Stimulated activated CD8-positive, alpha-beta memory T cell treated with anti-CD3 and anti-CD28 coated beads, Interleukin-15, amount 100 ng/mL, for 48 hours (primary cell): ENCODE measurements around the gene ZBTB20.

ENCODE experiments used
- DNase-seq, 2 donors: peaks; one replicate each; pipeline ENCODE4 v3.0.0-alpha.2; 2020; ENCODE audit warnings: low read depth in 2 of 2

Gene ZBTB20

DNA sequence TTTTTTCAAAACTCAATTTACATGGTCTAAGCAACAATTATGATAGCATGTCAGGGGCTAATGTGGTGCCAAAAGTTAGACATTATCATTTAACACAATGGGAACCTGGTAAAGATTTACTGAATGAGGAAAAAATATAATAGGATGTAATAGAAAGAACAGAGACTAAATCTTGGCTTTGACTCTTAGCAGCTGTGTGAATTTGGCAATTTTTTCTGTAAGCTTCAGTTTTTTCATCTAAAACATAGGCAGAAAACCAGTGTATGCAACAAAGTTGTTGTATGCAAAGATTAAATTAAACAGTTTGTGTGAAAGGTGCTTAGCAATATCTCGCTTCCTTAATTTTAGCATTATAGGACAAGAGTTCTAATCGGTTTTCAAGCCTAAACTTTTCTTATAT lies 57.6 kb downstream of the ZBTB20 start:
- no peak for DNase-seq

DNA sequence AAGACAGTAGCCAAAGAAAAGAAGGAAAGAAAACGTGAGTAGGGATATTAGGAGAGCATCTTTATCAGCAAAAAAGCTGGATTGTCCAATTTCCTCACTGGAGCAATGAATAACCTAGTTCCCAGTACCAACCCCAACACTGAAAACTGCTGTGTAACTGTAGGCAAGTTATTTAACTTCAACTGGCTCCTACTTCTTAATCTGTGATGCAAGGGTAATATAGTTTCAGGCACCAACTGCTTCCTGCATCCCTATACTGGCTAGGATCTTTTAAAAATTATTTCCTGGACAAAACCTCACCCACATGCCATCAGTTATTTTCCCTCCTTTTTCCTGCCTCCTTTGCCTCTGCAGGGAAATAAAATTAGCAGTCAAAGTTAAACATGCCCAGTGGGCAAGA lies 59.6 kb downstream of the ZBTB20 start:
- DNase-seq = no peak

DNA sequence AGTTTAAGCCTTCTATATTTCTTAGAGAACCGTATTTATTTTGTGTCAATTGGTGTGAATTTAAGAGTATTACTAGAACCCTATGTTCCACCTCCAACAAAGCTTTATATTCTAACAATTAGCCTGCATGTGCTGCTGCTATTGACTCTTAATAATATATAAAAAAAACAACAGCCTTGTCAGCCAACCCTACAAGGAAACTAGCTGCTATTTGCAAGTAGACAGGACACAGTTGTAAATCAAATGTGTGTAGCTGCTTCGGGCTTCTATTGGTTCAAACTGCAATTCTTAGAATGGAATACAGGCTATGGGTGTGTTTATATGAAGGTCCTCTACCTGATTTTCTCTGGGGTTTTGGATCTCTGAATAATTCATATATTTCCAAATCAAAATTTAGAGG lies 60.7 kb downstream of the ZBTB20 start:
- no peak for DNase-seq

DNA sequence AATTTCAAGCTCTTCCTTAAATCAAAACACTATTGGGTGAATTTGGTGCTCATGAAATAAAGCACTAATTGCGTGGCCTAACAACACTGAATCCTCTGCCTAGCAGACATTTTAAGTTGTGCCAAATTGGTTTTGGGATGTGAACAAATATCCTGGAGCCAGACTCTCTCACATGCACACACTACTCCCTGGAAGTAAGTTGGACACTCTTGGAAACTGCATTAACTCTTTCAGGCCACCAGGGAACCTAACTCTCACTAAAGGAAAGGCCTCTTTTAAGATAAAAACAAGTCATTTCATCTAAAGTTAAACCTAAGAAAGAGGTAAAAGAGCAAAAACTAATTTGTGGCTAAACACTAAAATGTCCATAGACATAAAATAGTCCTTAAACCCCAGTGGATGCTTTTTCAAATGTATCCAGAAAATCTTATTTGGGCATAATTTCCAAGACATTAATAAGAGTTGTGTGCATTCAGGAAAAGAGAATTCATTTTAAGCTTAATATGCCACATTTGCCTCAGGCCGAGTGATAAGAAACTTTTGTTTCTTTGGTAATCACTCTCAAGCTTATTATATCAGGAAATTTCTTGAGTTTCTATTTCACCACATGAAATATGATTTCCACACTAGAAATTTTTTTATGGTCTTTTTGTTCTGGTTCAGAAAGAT lies 61.8 kb downstream of the ZBTB20 start:
- DNase-seq = no peak

DNA sequence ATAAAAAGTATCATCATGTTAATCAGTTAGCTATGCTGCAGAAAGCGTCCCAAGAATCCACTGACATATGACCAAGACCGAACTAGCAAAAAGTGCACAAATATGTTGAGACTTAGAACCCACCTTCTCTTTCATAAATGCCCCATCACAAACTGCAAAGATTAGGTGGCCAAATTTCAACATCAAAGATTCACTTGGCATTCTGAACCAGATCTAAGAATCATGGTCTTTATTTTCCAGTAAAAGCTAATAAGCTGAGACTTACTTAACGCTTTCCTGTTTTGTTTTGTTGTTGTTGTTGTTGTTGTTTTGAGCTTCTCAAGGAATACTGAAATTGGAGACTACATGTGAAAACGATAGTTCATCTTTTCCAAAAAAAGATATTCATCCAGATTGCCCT lies 62.4 kb downstream of the ZBTB20 start:
- no peak for DNase-seq

DNA sequence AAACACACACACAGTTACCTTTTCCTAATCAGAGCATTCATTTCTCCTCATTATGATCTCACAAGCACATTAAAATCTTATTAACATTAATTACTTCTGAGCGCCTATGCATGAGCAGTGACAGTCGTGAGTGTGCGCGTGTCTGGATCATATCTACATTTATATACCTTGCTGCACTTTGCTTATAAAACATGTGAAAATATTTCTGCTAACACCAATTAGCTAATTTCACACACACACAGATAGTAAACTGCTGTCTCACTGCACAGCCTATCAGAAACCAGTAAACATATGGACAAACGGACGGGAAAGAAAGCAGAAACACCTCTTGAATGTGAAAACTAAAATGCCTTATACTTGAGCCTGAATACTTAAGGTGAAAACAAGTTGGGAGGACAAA lies 64.8 kb downstream of the ZBTB20 start:
- DNase-seq = no peak

DNA sequence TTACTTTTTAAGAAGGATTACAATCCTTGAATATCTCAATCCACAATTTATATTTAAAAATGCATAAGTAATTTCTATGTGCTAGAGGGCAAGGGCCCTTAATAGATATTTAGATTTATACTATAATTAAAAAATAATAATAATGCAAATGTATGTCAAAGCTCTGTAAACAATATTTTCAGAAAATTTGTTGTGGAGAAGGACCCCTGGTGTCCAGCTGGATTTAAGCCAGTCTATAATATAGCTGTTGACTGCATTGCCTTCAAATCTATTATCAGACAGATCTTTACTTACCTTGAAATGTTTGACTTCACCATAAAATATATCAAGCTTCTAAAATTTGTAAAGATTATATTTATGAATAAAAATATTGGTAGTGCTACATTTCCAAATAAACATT lies 65.6 kb downstream of the ZBTB20 start:
- no peak for DNase-seq

DNA sequence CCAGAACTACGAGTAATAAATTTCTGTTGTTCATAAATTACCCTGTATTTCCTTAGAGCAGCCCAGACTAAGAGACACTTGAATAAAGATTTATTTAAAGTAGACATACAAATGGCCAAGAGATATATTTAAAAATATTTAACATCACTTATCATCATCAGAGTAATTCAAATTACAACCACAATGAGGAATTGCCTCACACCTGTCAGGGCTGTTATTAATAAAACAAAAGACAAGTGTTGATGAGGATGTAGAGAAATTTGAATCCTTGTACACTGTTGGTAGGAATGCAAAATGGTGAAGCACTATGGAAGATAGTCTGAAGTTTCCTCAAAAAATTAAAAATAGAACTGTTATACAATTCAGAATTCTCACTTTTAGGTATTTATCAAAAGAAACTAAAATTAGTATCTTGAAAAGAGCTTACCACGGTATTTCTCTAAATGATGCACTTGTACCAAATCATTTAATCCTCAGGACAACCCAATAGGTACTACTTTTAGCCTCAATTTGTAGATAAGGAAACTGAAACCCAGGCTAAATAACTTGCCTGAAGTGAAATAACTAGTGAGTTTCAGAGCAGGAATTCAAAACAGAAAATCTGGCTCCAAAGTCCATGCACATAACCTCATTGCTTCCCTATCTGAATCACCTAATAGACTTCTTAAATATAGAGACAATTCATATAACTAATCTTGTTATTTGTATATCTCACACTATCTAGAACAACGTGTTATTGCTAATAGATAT lies 69.4 kb downstream of the ZBTB20 start:
- DNase-seq = no peak

DNA sequence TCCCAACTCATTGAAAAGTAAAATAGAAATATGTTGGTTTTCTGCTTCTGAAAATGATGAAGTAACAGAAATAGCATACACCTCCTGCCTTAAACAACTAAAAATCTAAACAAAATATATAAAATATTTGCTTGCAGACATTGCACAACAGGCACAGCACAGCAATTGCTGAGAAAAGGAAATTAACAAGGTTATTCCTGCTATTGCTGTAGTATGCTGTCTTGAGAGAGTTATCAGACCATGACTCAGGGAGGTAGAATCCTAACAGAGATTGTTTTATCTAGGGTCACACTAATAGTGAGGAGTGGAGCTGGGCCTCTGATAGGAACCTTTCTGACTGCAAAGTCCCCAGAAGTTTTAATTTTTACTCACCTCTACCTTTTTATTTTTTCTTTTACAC lies 72.6 kb downstream of the ZBTB20 start:
- DNase-seq = no peak

DNA sequence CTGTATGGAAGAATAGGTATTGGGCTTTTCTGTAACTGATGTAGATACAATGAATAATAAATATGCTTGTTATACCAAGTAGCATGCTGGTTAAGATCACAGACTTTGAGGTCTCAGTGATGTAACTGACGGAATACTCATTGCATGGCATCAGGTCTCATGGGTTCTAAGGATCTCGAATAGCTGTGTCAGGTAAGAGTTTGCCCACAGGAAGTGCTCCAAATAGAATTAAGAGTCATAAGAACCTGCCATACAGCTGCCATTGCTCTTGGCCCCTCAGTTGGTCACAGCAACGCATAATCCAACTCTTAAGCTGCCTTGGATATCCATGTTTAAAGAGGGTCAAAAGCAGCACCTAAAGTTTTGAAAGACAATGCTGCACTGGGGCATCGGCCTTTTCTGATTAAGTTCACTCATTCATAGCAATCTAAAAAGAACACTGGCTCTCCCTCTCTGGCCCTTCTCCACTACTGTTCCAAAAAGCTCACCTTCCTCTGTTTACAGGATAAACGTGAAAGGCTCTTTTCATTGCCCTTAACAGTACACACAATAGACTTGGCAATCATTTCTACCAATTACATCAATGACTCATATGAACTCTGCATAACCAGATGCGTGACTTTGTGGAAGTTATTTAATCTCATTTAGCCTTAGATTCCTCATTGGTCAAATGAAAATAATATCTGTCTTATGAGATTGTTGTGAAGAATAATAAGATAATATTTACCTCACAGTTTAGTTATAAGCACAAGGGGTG lies 74.6 kb downstream of the ZBTB20 start:
- no peak for DNase-seq

DNA sequence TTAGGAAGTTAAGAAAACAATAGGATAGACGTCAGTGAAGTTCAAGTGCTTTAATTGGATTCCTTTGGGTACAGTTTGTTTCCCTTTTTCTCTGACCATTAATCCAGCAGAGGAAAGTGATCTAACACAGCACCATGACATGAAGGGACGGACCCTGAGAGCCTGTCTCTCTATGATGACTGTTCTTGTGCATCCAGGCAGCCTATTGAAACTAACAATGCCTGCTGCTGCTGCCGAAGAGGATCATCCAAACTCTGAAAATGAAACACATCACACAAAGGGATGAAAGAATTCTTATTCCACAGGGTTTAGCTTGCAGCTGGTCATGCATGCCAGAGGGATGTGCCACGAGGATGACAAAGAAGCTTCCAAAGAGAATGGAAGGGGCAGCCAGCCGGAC lies 75.5 kb downstream of the ZBTB20 start:
- DNase-seq = no peak

DNA sequence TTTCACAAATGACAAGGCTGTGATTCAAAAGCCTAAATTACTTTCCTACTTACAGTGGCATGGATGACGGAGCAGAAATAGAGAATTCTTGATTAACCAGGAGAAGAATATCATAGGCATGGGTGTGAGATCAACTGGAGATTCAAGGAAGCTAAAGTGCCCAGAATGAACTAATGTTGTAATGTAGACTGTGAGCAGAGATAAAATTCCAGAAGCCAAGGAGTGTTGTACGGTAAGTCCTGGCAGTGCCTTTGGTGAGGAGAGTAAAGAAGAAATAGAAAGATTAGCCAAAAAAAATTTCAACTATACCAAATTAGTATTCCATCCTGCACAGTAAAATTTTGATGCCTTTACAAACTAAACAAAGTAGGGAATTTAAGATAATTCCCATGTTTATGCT lies 75.9 kb downstream of the ZBTB20 start:
- DNase-seq = no peak

DNA sequence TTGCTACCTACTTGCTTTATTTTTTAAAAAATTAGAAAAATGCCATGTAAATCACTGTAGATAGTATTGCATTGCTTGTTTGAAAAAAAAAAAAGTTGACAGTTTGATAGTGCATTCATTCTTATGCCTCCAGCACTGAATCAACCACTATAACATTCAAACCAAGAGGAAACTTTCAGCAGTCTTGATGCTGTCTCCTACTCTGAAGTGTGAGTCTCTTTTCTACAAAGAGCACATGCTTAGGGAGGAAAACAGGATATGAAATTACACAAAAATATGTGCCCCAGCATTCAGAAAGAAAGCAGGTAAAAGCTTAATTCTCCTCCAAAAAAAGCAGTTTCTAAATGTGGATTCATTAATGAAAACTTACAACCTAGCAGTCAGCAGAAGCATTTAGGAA lies 78.3 kb downstream of the ZBTB20 start:
- DNase-seq = no peak

DNA sequence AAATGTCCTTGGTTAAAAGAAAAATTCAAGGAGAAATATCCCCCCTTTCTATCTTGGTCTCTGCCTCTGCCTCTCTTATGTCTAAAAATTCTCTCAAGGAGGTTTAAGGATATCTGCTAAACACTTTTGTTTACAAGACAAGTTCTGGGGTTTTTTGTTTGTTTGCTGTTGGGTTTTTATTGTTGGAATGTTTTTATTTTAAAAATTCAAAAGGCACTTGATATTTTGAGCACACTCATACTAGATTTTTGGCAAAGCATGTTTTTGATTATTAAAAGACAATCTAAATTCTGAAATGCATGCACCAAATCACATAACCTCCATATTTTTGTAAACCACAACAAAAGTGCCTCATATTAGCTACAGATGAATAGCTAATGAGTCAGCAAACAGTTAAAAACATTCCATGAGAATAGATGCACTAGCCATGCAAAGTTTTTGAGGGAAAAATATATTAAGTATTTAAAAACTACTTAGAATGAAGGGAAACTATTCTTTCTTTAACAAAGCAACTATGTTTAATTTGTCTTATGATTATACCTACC lies 84.6 kb downstream of the ZBTB20 start:
- no peak for DNase-seq

DNA sequence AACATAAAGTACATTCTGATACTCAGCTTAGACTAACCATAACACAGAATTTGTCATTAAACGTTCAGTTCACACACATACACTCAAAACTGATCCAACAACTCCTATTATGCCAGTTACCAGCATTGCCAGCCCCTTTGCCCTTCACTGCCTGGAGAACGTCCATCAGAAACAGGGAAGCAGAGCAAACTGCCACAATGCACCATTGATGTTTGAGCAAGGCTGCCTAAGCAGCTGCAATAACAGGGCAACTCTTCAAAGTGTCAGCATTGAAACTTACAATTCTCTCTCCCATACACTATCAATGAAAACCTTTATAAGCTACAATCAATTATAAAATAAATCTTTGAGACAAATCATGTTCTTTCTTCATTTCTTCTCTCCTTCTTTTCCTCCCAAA lies 85.1 kb downstream of the ZBTB20 start:
- no peak for DNase-seq

DNA sequence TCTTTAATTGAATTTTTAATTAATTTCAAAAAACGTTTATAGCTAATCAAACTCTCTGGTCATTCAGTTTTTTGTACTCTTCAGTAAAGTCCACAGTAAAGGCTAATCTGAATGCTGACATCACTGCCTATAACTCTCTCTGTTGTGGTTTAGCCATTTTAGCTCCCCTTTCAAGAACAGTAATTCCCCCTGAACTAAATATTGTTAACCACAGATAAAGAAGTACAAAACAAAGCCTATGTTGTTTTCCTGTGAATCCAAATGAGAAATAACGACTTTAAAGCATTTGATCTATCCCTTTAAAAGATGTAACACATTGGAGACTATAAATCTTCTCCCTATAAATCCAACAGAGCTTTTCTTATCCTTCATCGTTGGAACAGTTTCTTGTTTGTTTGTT lies 94.2 kb downstream of the ZBTB20 start:
- no peak for DNase-seq

DNA sequence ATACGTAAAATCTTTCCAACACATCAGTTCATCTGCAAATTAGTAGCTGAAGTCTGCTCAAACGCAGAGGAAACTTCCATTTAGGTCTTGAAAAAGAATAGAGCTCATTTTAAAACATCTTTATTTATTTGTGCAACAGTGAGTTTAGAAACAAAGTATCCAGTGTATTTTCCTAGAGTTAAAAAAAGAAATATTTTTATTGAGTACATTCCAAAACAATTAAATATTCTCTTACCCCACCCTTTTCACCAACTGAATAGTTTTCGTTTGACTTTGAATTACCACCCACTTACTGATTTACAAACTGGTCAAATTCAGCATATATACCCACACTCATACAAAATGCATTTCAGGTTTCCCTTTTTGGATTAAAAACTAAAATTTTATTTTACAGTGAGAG lies 104.7 kb downstream of the ZBTB20 start:
- DNase-seq = no peak

DNA sequence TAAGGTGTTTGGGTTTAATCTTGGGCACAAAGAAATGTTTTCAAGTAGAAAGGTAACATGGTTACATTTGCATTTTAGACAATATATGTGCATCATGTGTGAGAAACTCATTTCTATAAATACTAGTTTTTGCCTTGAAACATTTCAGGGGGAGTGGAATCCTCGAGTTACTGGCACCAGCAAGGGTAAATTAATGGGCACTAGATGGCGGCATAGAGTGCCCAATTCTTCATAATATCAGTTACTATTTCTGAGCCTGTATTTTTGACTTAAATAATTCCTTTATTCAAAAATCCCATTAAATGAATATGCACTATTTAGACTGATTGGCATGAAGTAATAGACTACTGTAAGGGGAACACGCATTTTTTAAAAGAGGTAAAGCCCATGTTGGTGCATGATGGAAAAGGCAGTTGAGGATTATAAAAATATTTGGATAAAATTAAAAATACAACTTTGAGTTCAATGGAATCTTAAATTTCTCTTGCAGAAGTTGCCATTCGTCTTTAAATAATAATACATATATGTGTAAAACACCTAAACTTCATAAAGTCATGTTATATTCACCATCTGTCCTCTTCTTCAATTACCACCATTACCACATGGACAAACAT lies 106.3 kb downstream of the ZBTB20 start:
- no peak for DNase-seq

DNA sequence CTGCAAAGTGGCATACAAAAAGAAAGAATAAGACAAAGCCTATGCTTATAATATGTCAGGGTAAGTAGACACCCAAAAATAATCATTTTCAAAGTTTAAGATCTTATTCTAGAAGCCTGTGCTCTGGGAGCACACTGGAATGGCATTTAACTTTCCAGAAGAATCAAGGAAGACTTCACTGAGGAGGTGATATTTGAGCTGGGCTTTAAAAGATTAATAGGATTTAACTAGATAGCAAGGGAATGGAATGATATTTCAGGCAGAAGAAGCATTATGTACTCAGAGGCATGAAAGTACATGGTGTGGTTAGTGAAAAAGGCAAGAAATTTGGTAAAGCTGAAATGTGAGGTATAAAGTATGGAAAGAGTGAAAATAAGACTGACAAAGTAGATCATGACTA lies 106.8 kb downstream of the ZBTB20 start:
- DNase-seq = no peak

DNA sequence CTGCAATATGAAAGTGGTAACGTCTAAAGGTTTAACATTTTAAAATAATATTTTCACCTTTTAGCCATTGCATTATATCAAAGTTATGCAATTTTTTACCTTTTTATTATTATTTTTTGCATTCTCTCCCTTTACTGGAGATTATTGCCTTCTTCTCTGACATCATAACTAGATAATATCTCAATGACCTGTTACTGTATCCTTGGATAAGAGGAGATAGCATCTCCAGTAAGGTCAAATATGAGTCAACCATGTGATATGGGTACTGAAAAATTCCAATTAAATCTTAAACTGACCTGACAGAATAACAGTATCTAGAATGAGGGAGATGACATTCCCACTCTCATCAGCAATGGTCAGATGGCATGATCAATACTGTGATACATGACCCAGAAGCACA lies 108.3 kb downstream of the ZBTB20 start:
- DNase-seq = no peak

DNA sequence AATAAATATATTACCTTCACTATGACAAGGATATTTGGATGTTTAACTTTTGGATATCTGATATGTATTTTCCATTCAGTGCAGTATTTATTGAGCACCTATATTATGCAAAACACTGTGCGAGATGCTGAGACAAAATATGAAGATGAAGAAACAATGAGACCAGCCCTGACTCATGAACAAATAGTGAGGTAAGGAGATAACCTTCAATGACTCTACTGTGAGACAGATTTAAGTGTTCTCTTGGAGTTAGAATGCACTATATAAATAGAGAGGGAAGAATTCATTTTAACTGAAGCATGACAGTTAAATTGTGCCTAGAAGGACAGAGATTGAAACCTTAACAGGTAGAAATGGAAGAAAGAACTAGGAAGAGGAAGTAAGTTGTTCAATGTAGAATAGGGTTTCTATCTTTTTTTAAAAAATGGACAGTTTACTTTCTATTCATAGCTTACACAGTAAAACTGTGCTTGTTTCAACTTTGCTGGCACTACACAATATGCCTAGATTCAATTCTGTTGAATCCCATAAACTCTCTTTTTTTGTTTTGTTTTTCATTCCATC lies 124.2 kb downstream of the ZBTB20 start:
- DNase-seq = no peak

DNA sequence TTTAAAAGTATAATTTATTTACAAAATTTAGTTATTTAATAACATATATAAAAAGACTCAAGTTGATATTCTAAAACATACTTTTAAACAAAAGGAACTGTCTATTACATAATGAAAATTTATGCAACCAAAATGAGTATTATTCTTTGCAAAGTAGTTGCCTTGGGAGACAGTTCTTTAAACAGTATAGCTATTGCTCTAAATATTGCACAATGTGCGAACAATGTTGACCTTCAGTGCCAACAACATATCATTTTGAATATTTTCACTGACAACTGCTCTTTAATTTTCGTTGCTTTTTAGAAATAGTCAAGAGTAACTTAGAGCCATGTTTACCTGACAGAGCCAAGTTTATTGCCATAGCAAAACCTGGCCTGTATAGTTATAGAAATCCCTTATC lies 124.9 kb downstream of the ZBTB20 start:
- DNase-seq = no peak
